ENCODE data around the gene CACNA1G.

Gene CACNA1G

GRCh38 chr17:50547736-50548083, 12.8 kb upstream of the CACNA1G start:
- peaks cover 12% of the 10 kb centered on the region for H3K4me1 Mint-ChIP-seq
- H3K27me3 Mint-ChIP-seq (ENCODE audit: low read depth), result peaks cover 26% of the 10 kb centered on the region
- no peaks in the 10 kb centered on the region for H3K36me3 Mint-ChIP-seq (ENCODE audit: low read depth)
- no peaks in the 10 kb centered on the region for H3K9me3 Mint-ChIP-seq
- H3K27ac Mint-ChIP-seq, result peak overlapping the region in 1 of 3 experiments; percentile 35
- H3K4me3 Mint-ChIP-seq, result peak overlapping the region; percentile 80 to 82 (median 80)
- no peak for TF ChIP-seq CTCF (IDR thresholded peaks at IDR 0.05; ENCODE audit: unreplicated experiment in 3 of 3)

GRCh38 chr17:50548831-50549230, 11.7 kb upstream of the CACNA1G start:
- Mint-ChIP-seq H3K9me3 (no peaks in the 10 kb centered on the region), H3K4me1 (peaks cover 7% of the 10 kb centered on the region), H3K27me3 (ENCODE audit: low read depth) (peaks cover 27% of the 10 kb centered on the region), H3K4me3 (peak overlapping the region in 2 of 3 experiments; percentile 24 to 51), H3K36me3 (ENCODE audit: low read depth) (no peaks in the 10 kb centered on the region), H3K27ac (no peak overlapping the region)
- TF ChIP-seq CTCF (IDR thresholded peaks at IDR 0.05; ENCODE audit: unreplicated experiment in 3 of 3), result no peak

DNA sequence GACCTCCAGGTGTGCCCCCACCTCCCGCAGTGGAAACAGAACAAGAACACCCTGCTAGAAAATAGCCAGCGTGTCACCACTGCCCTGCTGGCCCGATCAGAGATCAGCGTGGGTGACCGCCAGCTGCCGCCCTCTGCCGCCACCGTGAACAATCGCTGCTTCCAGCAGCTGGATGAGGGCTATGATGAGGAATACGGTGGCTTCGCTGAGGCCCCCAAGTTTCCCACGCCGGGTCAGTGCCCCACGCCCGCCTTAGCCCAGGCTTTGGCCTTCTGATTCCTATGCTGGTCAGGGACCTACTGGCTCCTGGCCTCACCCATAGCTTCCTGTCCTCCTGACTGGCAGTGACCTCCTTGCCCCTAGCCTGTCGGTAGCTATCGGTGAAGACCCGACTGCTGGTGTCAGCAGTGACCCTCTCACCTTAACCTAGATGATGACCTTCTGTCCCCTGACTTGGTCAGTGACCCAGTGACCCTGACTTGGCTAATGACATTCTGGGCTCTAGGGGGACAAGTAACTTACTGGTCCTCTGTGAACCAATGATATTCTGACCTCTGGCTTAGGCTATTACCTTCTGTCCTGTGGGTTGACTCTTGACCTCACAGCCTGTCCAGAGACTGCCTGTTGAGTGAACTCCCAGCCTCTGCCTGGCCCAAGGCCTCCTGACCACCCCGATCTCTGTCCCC, 11.1 kb upstream of the CACNA1G start:
- Mint-ChIP-seq H3K27me3 (ENCODE audit: low read depth) (peaks cover 23% of the 10 kb centered on the region), H3K4me1 (peaks cover 1% of the 10 kb centered on the region), H3K36me3 (ENCODE audit: low read depth) (no peaks in the 10 kb centered on the region), H3K9me3 (no peaks in the 10 kb centered on the region), H3K4me3 (peak overlapping the region; percentile 0 to 33 (median 17)), H3K27ac (no peak overlapping the region)
- TF ChIP-seq CTCF (IDR thresholded peaks at IDR 0.05; ENCODE audit: unreplicated experiment in 3 of 3), result no peak

GRCh38 chr17:50549969-50550368, 10.5 kb upstream of the CACNA1G start:
- Mint-ChIP-seq H3K27ac (no peak overlapping the region), H3K9me3 (no peaks in the 10 kb centered on the region), H3K4me3 (peak overlapping the region in 2 of 3 experiments; percentile 17 to 33), H3K27me3 (ENCODE audit: low read depth) (peaks cover 29% of the 10 kb centered on the region), H3K4me1 (no peaks in the 10 kb centered on the region), H3K36me3 (ENCODE audit: low read depth) (peaks cover 3% of the 10 kb centered on the region)
- TF ChIP-seq CTCF (IDR thresholded peaks at IDR 0.05; ENCODE audit: unreplicated experiment in 3 of 3), result no peak

DNA sequence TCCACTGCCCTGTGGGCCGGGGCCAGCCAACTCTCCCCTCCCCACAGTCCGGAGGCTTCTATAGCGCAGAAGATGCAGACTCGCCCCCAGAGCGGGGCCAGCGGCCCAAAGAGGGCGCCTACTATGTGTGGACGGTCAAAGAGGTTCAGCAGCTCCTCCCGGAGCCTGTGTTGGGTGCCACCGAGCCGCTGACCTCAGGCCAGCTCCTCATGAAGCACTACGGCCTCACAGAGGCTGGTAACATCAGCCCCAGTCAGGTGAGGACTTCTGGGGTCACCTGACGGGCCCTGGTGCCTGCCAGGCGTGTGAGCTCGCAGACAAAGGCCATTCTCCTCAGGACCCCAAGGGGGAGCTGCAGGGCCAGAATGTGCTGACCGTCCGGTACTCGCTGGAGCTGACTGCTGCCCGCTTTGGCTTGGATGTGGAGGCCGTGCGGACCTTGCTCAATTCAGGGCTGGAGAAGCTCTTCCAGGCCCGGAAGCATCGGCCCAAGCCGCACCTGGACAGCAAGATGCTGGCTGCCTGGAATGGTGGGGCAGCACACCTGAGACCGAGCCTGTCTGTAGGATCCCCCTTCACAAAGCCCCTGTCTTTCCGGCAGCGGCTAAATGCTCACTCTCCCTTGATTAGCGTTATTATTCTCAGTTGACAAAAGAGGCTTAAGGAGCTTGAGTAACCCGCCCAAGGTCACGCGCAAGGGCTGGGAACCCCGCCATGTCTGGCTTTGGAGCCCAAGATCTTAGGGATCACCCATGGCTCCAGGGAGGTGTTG, 9.7 kb upstream of the CACNA1G start:
- peaks cover 3% of the 10 kb centered on the region for H3K36me3 Mint-ChIP-seq (ENCODE audit: low read depth)
- TF ChIP-seq CTCF (IDR thresholded peaks at IDR 0.05; ENCODE audit: unreplicated experiment in 3 of 3), result peak; percentile 87 to 91 (median 90)
- H3K4me3 Mint-ChIP-seq, result peak overlapping the region in 1 of 3 experiments; percentile 10
- H3K27ac Mint-ChIP-seq, result no peak overlapping the region
- no peaks in the 10 kb centered on the region for H3K4me1 Mint-ChIP-seq
- no peaks in the 10 kb centered on the region for H3K9me3 Mint-ChIP-seq
- peaks cover 25% of the 10 kb centered on the region for H3K27me3 Mint-ChIP-seq (ENCODE audit: low read depth)

Data from nephron (organoid).